Vagina (tissue), 2 donors: Measurements from ENCODE around the gene OOSP4A.

Experiments
- CTCF ChIP-seq, 3 experiments: fragments of 450-650 bp in 2 of 3; fragments of 200-600 bp in 1 of 3; sonication (generic) in 1 of 3; IDR thresholded peaks; one replicate each; pipeline ENCODE4 v1.5.1; 2017 to 2019; ENCODE audit warnings: antibody characterized with exemption in 3 of 3, mild to moderate bottlenecking in 2 of 3, moderate library complexity in 2 of 3
- POLR2AphosphoS5 ChIP-seq, 2 donors: sonication (generic); formaldehyde crosslinking; IDR thresholded peaks; one replicate each; pipeline ENCODE4 v1.9.0; 2017; ENCODE audit warnings: antibody characterized with exemption in 2 of 2, mild to moderate bottlenecking in 2 of 2, low read depth in 1 of 2; ENCODE audit not compliant: insufficient read depth in 1 of 2

GRCh38 chr11:60018058-60018457 is 54.2 kb downstream of the OOSP4A start:
- no peak for TF ChIP-seq POLR2AphosphoS5 (IDR thresholded peaks at IDR 0.05; ENCODE audit: insufficient read depth in 1 of 2, low read depth in 1 of 2)
- TF ChIP-seq CTCF (IDR thresholded peaks at IDR 0.05) = no peak
